ENCODE measurements around the gene ACP6. TPM values are rescaled to one million over a fixed set of nuclear protein-coding genes. Genes with fewer than 3 reads are reported as not detected.

ACP6 gene
- total and polyA plus RNA-seq, 10 of the 15 experiments (the other 5 are each of a cell fraction or from before 2014, with no cell fraction given): 3.1 to 19.7 (median 9.4) TPM

DNA sequence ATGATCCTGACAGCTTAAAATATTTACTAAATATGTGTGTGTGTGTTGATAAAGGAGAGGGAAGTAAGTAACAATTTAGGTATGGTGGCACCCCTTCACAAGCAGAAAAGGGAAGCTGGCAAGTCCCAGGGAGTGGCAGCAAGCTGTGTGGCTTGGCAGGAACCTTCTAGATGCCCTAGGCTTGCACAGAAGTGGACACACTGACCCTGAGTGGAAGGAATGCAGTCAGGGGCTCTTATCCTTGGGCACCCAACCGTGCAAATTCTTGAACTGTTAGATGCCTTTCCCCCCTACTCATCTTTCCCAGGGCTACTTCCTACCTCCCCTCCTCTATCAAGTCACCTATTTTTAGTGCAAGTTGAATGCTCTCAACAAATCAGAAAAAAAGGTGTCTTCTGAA lies 18.9 kb downstream of the ACP6 start:
- in situ Hi-C loops (cut with MboI) (loop anchor here (5.0 kb wide), 1 partner anchor 34 kb away; no protein-coding TSS in a partner anchor), intact Hi-C loops (cut with micrococcal nuclease; ENCODE audit: unreplicated experiment) (no loop called here)
- no peak overlapping the region for H3K27ac ChIP-seq (ENCODE audit: control insufficient read depth, insufficient read depth)
- TF ChIP-seq POLR2AphosphoS5 (IDR thresholded peaks at IDR 0.05; ENCODE audit: low read length) (no peak), IKZF1 (conservative IDR thresholded peaks at IDR 0.05) (no peak), HCFC1 (IDR thresholded peaks at IDR 0.05; ENCODE audit: low read length) (no peak), PML (IDR thresholded peaks at IDR 0.05; ENCODE audit: low read length) (no peak), CREM (IDR thresholded peaks at IDR 0.05; ENCODE audit: low read depth) (no peak), STAT1 (conservative IDR thresholded peaks at IDR 0.05) (no peak), JUND (IDR thresholded peaks at IDR 0.05; ENCODE audit: low read depth, low read length) (no peak), NR2C2 (IDR thresholded peaks at IDR 0.05; ENCODE audit: borderline replicate concordance, control insufficient read depth, insufficient read length, low read depth) (no peak), RELA (IDR thresholded peaks at IDR 0.05; ENCODE audit: borderline replicate concordance, partially characterized antibody) (no peak)
- no peaks in the 10 kb centered on the region for H3K4me1 ChIP-seq (ENCODE audit: control insufficient read depth, insufficient read depth, low read length)
- ChIA-PET RAD21 (ENCODE audit: unreplicated experiment) (no interaction called here), POLR2A (no interaction called here), SMC1A (ENCODE audit: uncharacterized antibody, unreplicated experiment) (no interaction called here), CTCF (interaction anchor here (1.0 to 2.4 kb wide), 3 partner anchors 9 to 241 kb away, joined by 3 to 5 read pairs (median 4); no protein-coding TSS in a partner anchor)
- BruUV-seq (replicated peaks): no TSS peak
- no peak overlapping the region for H3K9ac ChIP-seq (ENCODE audit: control insufficient read depth, insufficient read depth, low read length)
- H3K4me2 ChIP-seq (ENCODE audit: control insufficient read depth, insufficient read depth): no peak overlapping the region
- H3K27me3 ChIP-seq (replicated peaks in 1 of 2; ENCODE audit: control insufficient read depth in 2 of 2, insufficient read depth in 2 of 2, low read length in 1 of 2): no peaks in the 10 kb centered on the region
- no peak overlapping the region for H2AFZ ChIP-seq (ENCODE audit: control insufficient read depth, low read depth, low read length)
- no peaks in the 10 kb centered on the region for H4K20me1 ChIP-seq (ENCODE audit: control insufficient read depth, insufficient read depth)
- no peak for DNase-seq (ENCODE audit: low read depth, low spot score)
- WGBS (ENCODE audit: insufficient coverage, insufficient replicate concordance, low lambda C conversion rate, missing lambda C conversion rate): 64% methylated on average over 1 of the region's 1 CpG
- H3K4me3 ChIP-seq: no peak overlapping the region
- H3K79me2 ChIP-seq (ENCODE audit: control insufficient read depth, insufficient read depth, low read length): no peaks in the 10 kb centered on the region
- H3K9me3 ChIP-seq (replicated peaks; ENCODE audit: control insufficient read depth, insufficient read depth, low read length): no peaks in the 10 kb centered on the region
- H3K36me3 ChIP-seq (ENCODE audit: control insufficient read depth in 2 of 2, insufficient read depth in 2 of 2, low read length in 1 of 2): peaks cover 0 to 3% of the 10 kb centered on the region in 2 experiments; a peak in 2 of 4 replicates
- ATAC-seq: no peak
- no peak for FAIRE-seq

DNA sequence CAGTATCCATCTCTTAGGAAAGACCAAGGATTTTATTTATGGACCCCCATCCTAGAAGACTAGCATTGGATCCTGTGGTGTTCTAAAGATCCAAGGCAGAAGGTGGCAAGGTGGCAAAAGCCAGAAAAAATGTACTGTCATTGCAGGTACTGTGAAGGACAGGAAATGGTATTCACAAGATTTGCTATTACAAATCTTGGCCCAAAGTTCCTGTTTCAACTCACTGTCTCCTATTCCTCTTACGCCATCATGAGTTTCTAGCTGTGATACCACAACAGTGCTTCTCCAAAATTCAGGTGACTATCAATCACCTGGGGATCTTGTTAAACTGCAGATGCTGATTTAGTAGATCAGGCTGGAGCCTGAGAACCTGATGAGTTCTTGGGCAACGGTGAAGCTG lies 21.4 kb downstream of the ACP6 start:
- no peak for ATAC-seq
- Histone ChIP-seq H3K27me3 (replicated peaks in 1 of 2; ENCODE audit: control insufficient read depth in 2 of 2, insufficient read depth in 2 of 2, low read length in 1 of 2) (no peaks in the 10 kb centered on the region), H3K4me2 (ENCODE audit: control insufficient read depth, insufficient read depth) (no peak overlapping the region), H3K4me3 (no peak overlapping the region), H3K36me3 (ENCODE audit: control insufficient read depth in 2 of 2, insufficient read depth in 2 of 2, low read length in 1 of 2) (peaks cover 0 to under 1% of the 10 kb centered on the region in 2 experiments; a peak in 2 of 4 replicates), H3K27ac (ENCODE audit: control insufficient read depth, insufficient read depth) (no peak overlapping the region), H3K9me3 (replicated peaks; ENCODE audit: control insufficient read depth, insufficient read depth, low read length) (no peaks in the 10 kb centered on the region), H3K9ac (ENCODE audit: control insufficient read depth, insufficient read depth, low read length) (no peak overlapping the region), H3K4me1 (ENCODE audit: control insufficient read depth, insufficient read depth, low read length) (no peaks in the 10 kb centered on the region), H4K20me1 (ENCODE audit: control insufficient read depth, insufficient read depth) (no peaks in the 10 kb centered on the region), H3K79me2 (ENCODE audit: control insufficient read depth, insufficient read depth, low read length) (no peaks in the 10 kb centered on the region), H2AFZ (ENCODE audit: control insufficient read depth, low read depth, low read length) (no peak overlapping the region)
- WGBS (ENCODE audit: insufficient coverage, insufficient replicate concordance, low lambda C conversion rate, missing lambda C conversion rate): 96% methylated on average over 2 of the region's 2 CpGs
- in situ Hi-C loops (cut with MboI): no loop called here
- intact Hi-C loops (cut with micrococcal nuclease; ENCODE audit: unreplicated experiment): no loop called here
- ChIA-PET SMC1A (ENCODE audit: uncharacterized antibody, unreplicated experiment) (interaction anchor here (1.1 kb wide), 1 partner anchor 53 kb away, joined by 3 read pairs; no protein-coding TSS in a partner anchor), POLR2A (no interaction called here), CTCF (interaction anchor here (2.4 kb wide), 1 partner anchor 8 kb away, joined by 5 read pairs; no protein-coding TSS in a partner anchor), RAD21 (ENCODE audit: unreplicated experiment) (no interaction called here)
- no peak for DNase-seq (ENCODE audit: low read depth, low spot score)
- BruUV-seq (replicated peaks): no TSS peak
- FAIRE-seq: no peak
- TF ChIP-seq SMARCA5 (IDR thresholded peaks at IDR 0.05) (no peak), ZNF384 (IDR thresholded peaks at IDR 0.05; ENCODE audit: borderline replicate concordance, low read depth, low read length) (no peak), ATF3 (IDR thresholded peaks at IDR 0.05; ENCODE audit: borderline replicate concordance, extremely low read depth, low read depth, low read length) (no peak), USF1 (IDR thresholded peaks at IDR 0.05; ENCODE audit: borderline replicate concordance, extremely low read length, insufficient read depth, low read depth, low read length) (no peak), TAF1 (IDR thresholded peaks at IDR 0.05; ENCODE audit: borderline replicate concordance, low read depth, low read length) (no peak), ZNF217 (IDR thresholded peaks at IDR 0.05) (no peak), SRF (IDR thresholded peaks at IDR 0.05; ENCODE audit: low read depth in 2 of 2, low read length in 2 of 2) (no peak)
